Measurements from ENCODE around the gene FERMT1. TPM values are rescaled to one million over a fixed set of nuclear protein-coding genes. Genes with fewer than 3 reads are reported as not detected.

The FERMT1 gene
- total and polyA plus RNA-seq, 2 of the 4 experiments (the other 2 are of a cell fraction): 1.8 to 2.3 TPM

DNA sequence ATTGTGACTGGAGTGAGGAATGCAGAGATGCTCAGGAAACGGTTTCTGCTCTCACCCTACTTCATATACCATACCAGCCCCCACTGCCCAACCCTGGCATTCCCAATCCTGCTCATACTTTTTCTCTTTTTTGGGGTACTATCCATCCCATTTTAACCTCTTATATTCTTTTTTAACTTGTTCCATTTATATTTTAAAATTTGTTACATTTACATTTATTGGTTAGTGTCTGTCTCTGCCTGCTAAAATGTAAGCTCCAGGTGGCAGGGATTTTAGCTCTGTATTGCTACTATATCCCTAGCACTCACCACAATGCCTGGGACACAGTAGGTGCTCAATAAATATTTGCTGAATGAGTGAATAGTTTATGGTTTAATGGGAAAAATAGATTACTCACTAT is 8.1 kb downstream of the FERMT1 start:
- CTCF ChIA-PET: no interaction called here
- in situ Hi-C loops (cut with MboI; ENCODE audit: low sequenced_read_pairs): no loop called here
- POLR2A ChIA-PET (ENCODE audit: unreplicated experiment): no interaction called here

More for the DNA sequence above, 8.1 kb downstream of the FERMT1 start:
- Histone ChIP-seq H3K9me1 (ENCODE audit: insufficient read depth, low read length) (no peaks in the 10 kb centered on the region), H2AFZ (replicated peaks; ENCODE audit: low read length, poor library complexity) (no peak overlapping the region), H4K91ac (ENCODE audit: insufficient read depth, low read depth, low read length) (no peak overlapping the region), H3K23ac (ENCODE audit: low read depth, low read length) (no peak overlapping the region), H2AK5ac (ENCODE audit: low read depth, low read length) (no peak overlapping the region), H3K4me2 (ENCODE audit: low read depth, low read length) (no peak overlapping the region), H3K18ac (ENCODE audit: low read depth, low read length) (no peak overlapping the region), H3K4me1 (ENCODE audit: control insufficient read depth, insufficient read depth, low read length) (no peaks in the 10 kb centered on the region), H3K79me1 (ENCODE audit: low read depth in 1 of 2, low read length in 2 of 2) (no peaks in the 10 kb centered on the region), H3K4me3 (ENCODE audit: insufficient read depth, low read depth, low read length) (no peak overlapping the region), H3K27ac (ENCODE audit: insufficient read depth, low read length) (no peak overlapping the region), H3K36me3 (ENCODE audit: control insufficient read depth, insufficient read depth, low read length) (no peaks in the 10 kb centered on the region), H4K5ac (ENCODE audit: low read depth, low read length) (no peak overlapping the region), H4K8ac (ENCODE audit: low read depth in 2 of 2, low read length in 2 of 2) (no peak overlapping the region), H3K4ac (ENCODE audit: low read depth, low read length) (no peak overlapping the region), H3K9me3 (ENCODE audit: control insufficient read depth, insufficient read depth, low read length) (peaks cover 3% of the 10 kb centered on the region), H3K27me3 (ENCODE audit: control insufficient read depth, insufficient read depth, low read length) (no peaks in the 10 kb centered on the region), H4K20me1 (ENCODE audit: insufficient read depth, low read length) (no peaks in the 10 kb centered on the region), H2BK120ac (ENCODE audit: low read depth, low read length) (no peak overlapping the region), H2BK15ac (ENCODE audit: low read depth, low read length) (no peak overlapping the region), H3K56ac (ENCODE audit: extremely low read depth, insufficient read depth, low read length) (no peak overlapping the region), H2BK20ac (ENCODE audit: low read depth, low read length) (no peak overlapping the region), H3K14ac (replicated peaks; ENCODE audit: low read depth, low read length) (no peak overlapping the region), H3K9ac (ENCODE audit: low read depth, low read length) (no peak overlapping the region), H2AK9ac (replicated peaks; ENCODE audit: low read depth, low read length, poor library complexity) (no peak overlapping the region), H2BK5ac (ENCODE audit: low read depth, low read length, poor library complexity, severe bottlenecking) (no peak overlapping the region)
- dilution Hi-C loops (cut with HindIII; ENCODE audit: low sequenced_read_pairs, unreplicated experiment): no loop called here
- no TSS peak for BruUV-seq (replicated peaks)
- DNase-seq (no peak), ATAC-seq (ENCODE audit: low read depth) (no peak)
- WGBS, 2 experiments (ENCODE audit: extremely low coverage in 2 of 2, insufficient read length in 1 of 2): no CpG with 5 or more reads among the region's 1 CpG
- intact Hi-C loops (cut with micrococcal nuclease): no loop called here
- TF ChIP-seq MAFK (IDR thresholded peaks at IDR 0.05; ENCODE audit: low read depth, low read length) (no peak), BHLHE40 (IDR thresholded peaks at IDR 0.05; ENCODE audit: low read depth, low read length) (no peak), MAZ (IDR thresholded peaks at IDR 0.05; ENCODE audit: borderline replicate concordance, low read depth, low read length) (no peak), NFE2L2 (IDR thresholded peaks at IDR 0.05; ENCODE audit: low read depth, low read length) (no peak), CTCF (conservative IDR thresholded peaks at IDR 0.05; ENCODE audit: low read depth, low read length) (no peak), RCOR1 (IDR thresholded peaks at IDR 0.05; ENCODE audit: insufficient replicate concordance, low read length) (no peak), RAD21 (IDR thresholded peaks at IDR 0.05; ENCODE audit: low read length) (no peak), CEBPB (IDR thresholded peaks at IDR 0.05; ENCODE audit: low read depth, low read length) (no peak), SMC3 (IDR thresholded peaks at IDR 0.05; ENCODE audit: low read depth, low read length) (no peak), MXI1 (IDR thresholded peaks at IDR 0.05; ENCODE audit: borderline replicate concordance, low read depth, low read length) (no peak), FOS (IDR thresholded peaks at IDR 0.05; ENCODE audit: low read depth, low read length) (no peak)
- TF ChIP-seq, protein P1, sequence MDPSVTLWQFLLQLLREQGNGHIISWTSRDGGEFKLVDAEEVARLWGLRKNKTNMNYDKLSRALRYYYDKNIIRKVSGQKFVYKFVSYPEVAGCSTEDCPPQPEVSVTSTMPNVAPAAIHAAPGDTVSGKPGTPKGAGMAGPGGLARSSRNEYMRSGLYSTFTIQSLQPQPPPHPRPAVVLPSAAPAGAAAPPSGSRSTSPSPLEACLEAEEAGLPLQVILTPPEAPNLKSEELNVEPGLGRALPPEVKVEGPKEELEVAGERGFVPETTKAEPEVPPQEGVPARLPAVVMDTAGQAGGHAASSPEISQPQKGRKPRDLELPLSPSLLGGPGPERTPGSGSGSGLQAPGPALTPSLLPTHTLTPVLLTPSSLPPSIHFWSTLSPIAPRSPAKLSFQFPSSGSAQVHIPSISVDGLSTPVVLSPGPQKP (IDR thresholded peaks at IDR 0.05; ENCODE audit: borderline replicate concordance, low read depth, low read length): no peak
- TF ChIP-seq, protein P2, sequence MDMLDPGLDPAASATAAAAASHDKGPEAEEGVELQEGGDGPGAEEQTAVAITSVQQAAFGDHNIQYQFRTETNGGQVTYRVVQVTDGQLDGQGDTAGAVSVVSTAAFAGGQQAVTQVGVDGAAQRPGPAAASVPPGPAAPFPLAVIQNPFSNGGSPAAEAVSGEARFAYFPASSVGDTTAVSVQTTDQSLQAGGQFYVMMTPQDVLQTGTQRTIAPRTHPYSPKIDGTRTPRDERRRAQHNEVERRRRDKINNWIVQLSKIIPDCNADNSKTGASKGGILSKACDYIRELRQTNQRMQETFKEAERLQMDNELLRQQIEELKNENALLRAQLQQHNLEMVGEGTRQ (IDR thresholded peaks at IDR 0.05; ENCODE audit: low read depth, low read length): no peak
